HCT116 (cell line): ENCODE measurements around the gene LMBRD2. TPM values are rescaled to one million over a fixed set of nuclear protein-coding genes. Genes with fewer than 3 reads are reported as not detected.

Source experiments
- ATAC-seq: fragments of 200-7000 bp; cut with Tn5 transposase; 2 replicates; pipeline ENCODE4 v1.9.1; 2020; ENCODE audit warnings: mild to moderate bottlenecking, moderate library complexity
- BruUV-seq: library from RNA; stranded (reverse); fragments of 400-500 nt; replicated peaks from 2 replicates; lab custom pipeline; 2021; lab: Mats Ljungman, UMichigan
- CTCF ChIA-PET: fragments of 300-600 bp; sonication (Branson Sonifier 250); formaldehyde crosslinking; loops from one replicate; lab custom pipeline; 2021; ENCODE audit warnings: antibody characterized with exemption; lab: Charles Lee
- POLR2A ChIA-PET: fragments of 300-600, 350-600 bp; sonication (Branson Sonifier 250); formaldehyde crosslinking; loops from one replicate; lab custom pipeline; 2021; ENCODE audit warnings: antibody characterized with exemption; lab: Charles Lee
- RAD21 ChIA-PET, 2 experiments: fragments of 300-600 bp; sonication (Branson Sonifier 250); formaldehyde crosslinking; loops; one replicate each; lab custom pipeline; 2023; ENCODE audit warnings: low total read pairs in 2 of 2; ENCODE audit not compliant: uncharacterized antibody in 2 of 2, unreplicated experiment in 2 of 2, low non-redundant PET in 1 of 2; lab: Charles Lee
- DNase-seq: peaks from one replicate; pipeline ENCODE4 v3.0.0-alpha.2; 2010; ENCODE audit warnings: low read depth, low spot score
- H2AFZ ChIP-seq: fragments of 200-600 bp; shearing (Covaris generic), sonication (generic); 2 replicates; pipeline ENCODE4 v1.6.1; 2017; ENCODE audit warnings: low read depth, mixed run types, mixed read lengths, antibody characterized with exemption, low read length; ENCODE audit not compliant: poor library complexity, severe bottlenecking
- H3K27ac ChIP-seq: 2 replicates; pipeline ENCODE4 v1.5.1; 2012; ENCODE audit warnings: low read depth, low read length
- H3K27me3 ChIP-seq: fragments of 200-600 bp; sonication (generic); 2 replicates; pipeline ENCODE4 v1.6.1; 2016; ENCODE audit warnings: mixed run types, low read length, mixed read lengths; ENCODE audit not compliant: insufficient read depth
- H3K36me3 ChIP-seq, 2 experiments: fragments of 200-500 bp in 1 of 2; fragments of 200-600 bp in 1 of 2; sonication (Bioruptor generic) in 1 of 2; sonication (generic) in 1 of 2; 2 replicates each; pipeline versions ENCODE4 v1.5.1 to v1.6.1; 2014 to 2016; ENCODE audit warnings: low read length in 2 of 2, inconsistent platforms in 1 of 2, mixed read lengths in 1 of 2, mixed run types in 1 of 2; ENCODE audit not compliant: insufficient read depth in 2 of 2, control insufficient read depth in 1 of 2
- H3K4me1 ChIP-seq, 2 experiments: fragments of 200-600 bp in 1 of 2; sonication (generic) in 1 of 2; 2 replicates each; pipeline versions ENCODE4 v1.5.1 to v1.6.1; 2012 to 2017; ENCODE audit warnings: low read length in 2 of 2, inconsistent platforms in 1 of 2, mild to moderate bottlenecking in 1 of 2, mixed read lengths in 1 of 2, mixed run types in 1 of 2, moderate library complexity in 1 of 2; ENCODE audit not compliant: insufficient read depth in 2 of 2, control insufficient read depth in 1 of 2
- H3K4me2 ChIP-seq: fragments of 200-600 bp; sonication (generic); 2 replicates; pipeline ENCODE4 v1.6.1; 2017; ENCODE audit warnings: mixed run types, low read length, mixed read lengths
- H3K4me3 ChIP-seq, 2 experiments: fragments of 200-600 bp in 1 of 2; sonication (generic) in 1 of 2; replicated peaks in 1 of 2; 2 replicates each; pipeline ENCODE4 v1.5.1; 2011 to 2016; ENCODE audit warnings: low read length in 2 of 2, control low read depth in 1 of 2, low read depth in 1 of 2, mild to moderate bottlenecking in 1 of 2, mixed read lengths in 1 of 2, mixed run types in 1 of 2
- H3K79me2 ChIP-seq: fragments of 200-600 bp; sonication (generic); 2 replicates; pipeline ENCODE4 v1.6.1; 2017; ENCODE audit warnings: mild to moderate bottlenecking, mixed run types, low read length, moderate library complexity, mixed read lengths; ENCODE audit not compliant: insufficient read depth
- H3K9ac ChIP-seq: fragments of 200-600 bp; sonication (generic); 2 replicates; pipeline ENCODE4 v1.6.1; 2016; ENCODE audit warnings: low read length, mixed read lengths
- H3K9me2 ChIP-seq: fragments of 200-600 bp; sonication (generic), shearing (Covaris generic); 2 replicates; pipeline ENCODE4 v1.6.1; 2017; ENCODE audit warnings: mixed run types, mild to moderate bottlenecking, moderate library complexity; ENCODE audit not compliant: insufficient read depth
- H3K9me3 ChIP-seq, 2 experiments: fragments of 200-500 bp in 1 of 2; fragments of 200-600 bp in 1 of 2; sonication (Bioruptor generic) in 1 of 2; sonication (generic) in 1 of 2; 2 replicates each; pipeline ENCODE4 v1.6.1; 2014 to 2017; ENCODE audit warnings: low read length in 2 of 2, mixed read lengths in 2 of 2, inconsistent platforms in 1 of 2, low read depth in 1 of 2, mild to moderate bottlenecking in 1 of 2, mixed run types in 1 of 2, moderate library complexity in 1 of 2; ENCODE audit not compliant: control insufficient read depth in 1 of 2, insufficient read depth in 1 of 2
- H4K20me1 ChIP-seq: fragments of 200-600 bp; sonication (generic), shearing (Covaris generic); 2 replicates; pipeline ENCODE4 v1.6.1; 2017; ENCODE audit warnings: mixed run types, mild to moderate bottlenecking, moderate library complexity; ENCODE audit not compliant: insufficient read depth
- JUND ChIP-seq: IDR thresholded peaks from 2 replicates; pipeline ENCODE4 v1.6.1; 2012
- TCF7L2 ChIP-seq: IDR thresholded peaks from 2 replicates; pipeline ENCODE4 v1.7.0; 2011; ENCODE audit warnings: borderline replicate concordance, inconsistent platforms; ENCODE audit not compliant: insufficient read depth, insufficient read length; ENCODE audit errors: extremely low read depth
- YY1 ChIP-seq: IDR thresholded peaks from 2 replicates; pipeline ENCODE4 v1.6.1; 2011; ENCODE audit warnings: low read length, low read depth, moderate library complexity, mild to moderate bottlenecking; ENCODE audit not compliant: insufficient replicate concordance; ENCODE audit errors: extremely low read depth
- intact Hi-C: fragments of 100-400 bp; cut with micrococcal nuclease; formaldehyde crosslinking; loops from 2 replicates; pipeline ENCODE4 v1.10.0; 2022
- total RNA-seq: library from RNA; stranded (reverse); gene quantifications from one replicate; pipeline ENCODE4 v1.2.1, GENCODE V29; 2021; ENCODE audit not compliant: unreplicated experiment
- TF ChIP-seq, protein P1 (sequence below): IDR thresholded peaks from 2 replicates; pipeline ENCODE4 v1.6.1; 2012
- TF ChIP-seq, protein P2 (sequence below), 3 experiments: fragments of 200-600 bp in 1 of 3; sonication (generic) in 1 of 3; IDR thresholded peaks in 2 of 3; conservative IDR thresholded peaks in 1 of 3; 2 replicates each; pipeline ENCODE4 v1.5.1; 2012 to 2017; ENCODE audit warnings: low read depth in 2 of 3, low read length in 2 of 3, antibody characterized with exemption in 1 of 3, borderline replicate concordance in 1 of 3, control low read depth in 1 of 3, mild to moderate bottlenecking in 1 of 3, mixed read lengths in 1 of 3, mixed run types in 1 of 3, moderate library complexity in 1 of 3; ENCODE audit not compliant: insufficient read depth in 1 of 3
- TF ChIP-seq, protein P3 (sequence below): IDR thresholded peaks from 2 replicates; pipeline ENCODE4 v1.6.1; 2011; ENCODE audit warnings: mild to moderate bottlenecking, low read length, moderate library complexity; ENCODE audit not compliant: insufficient replicate concordance; ENCODE audit errors: extremely low read depth
- TF ChIP-seq, protein P4 (sequence below): IDR thresholded peaks from 2 replicates; pipeline ENCODE4 v1.6.1; 2012

LMBRD2 gene
- total RNA-seq, 1 experiment from 2014 or later: 1.1 TPM

GRCh38 chr5:36172599-36172998 lies 20.9 kb upstream of the LMBRD2 start:
- CTCF ChIA-PET: no interaction called here
- peaks cover 40 to 44% of the 10 kb centered on the region in 2 experiments for H3K36me3 ChIP-seq
- intact Hi-C loops: no loop called here

More at GRCh38 chr5:36172599-36172998, 20.9 kb upstream of the LMBRD2 start:
- Histone ChIP-seq H3K79me2 (no peaks in the 10 kb centered on the region), H3K9me2 (no peaks in the 10 kb centered on the region), H3K9ac (no peak overlapping the region), H3K4me2 (no peak overlapping the region), H2AFZ (no peak overlapping the region), H3K27me3 (no peaks in the 10 kb centered on the region), H3K9me3 (no peaks in the 10 kb centered on the region), H4K20me1 (no peaks in the 10 kb centered on the region), H3K27ac (no peak overlapping the region), H3K4me3 (no peak overlapping the region), H3K4me1 (no peaks in the 10 kb centered on the region)
- BruUV-seq: no TSS peak
- DNase-seq (no peak), ATAC-seq (no peak)
- ChIA-PET POLR2A (no interaction called here), RAD21 (no interaction called here)
- TF ChIP-seq, protein P1, sequence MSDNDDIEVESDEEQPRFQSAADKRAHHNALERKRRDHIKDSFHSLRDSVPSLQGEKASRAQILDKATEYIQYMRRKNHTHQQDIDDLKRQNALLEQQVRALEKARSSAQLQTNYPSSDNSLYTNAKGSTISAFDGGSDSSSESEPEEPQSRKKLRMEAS: no peak
- TF ChIP-seq, protein P2, sequence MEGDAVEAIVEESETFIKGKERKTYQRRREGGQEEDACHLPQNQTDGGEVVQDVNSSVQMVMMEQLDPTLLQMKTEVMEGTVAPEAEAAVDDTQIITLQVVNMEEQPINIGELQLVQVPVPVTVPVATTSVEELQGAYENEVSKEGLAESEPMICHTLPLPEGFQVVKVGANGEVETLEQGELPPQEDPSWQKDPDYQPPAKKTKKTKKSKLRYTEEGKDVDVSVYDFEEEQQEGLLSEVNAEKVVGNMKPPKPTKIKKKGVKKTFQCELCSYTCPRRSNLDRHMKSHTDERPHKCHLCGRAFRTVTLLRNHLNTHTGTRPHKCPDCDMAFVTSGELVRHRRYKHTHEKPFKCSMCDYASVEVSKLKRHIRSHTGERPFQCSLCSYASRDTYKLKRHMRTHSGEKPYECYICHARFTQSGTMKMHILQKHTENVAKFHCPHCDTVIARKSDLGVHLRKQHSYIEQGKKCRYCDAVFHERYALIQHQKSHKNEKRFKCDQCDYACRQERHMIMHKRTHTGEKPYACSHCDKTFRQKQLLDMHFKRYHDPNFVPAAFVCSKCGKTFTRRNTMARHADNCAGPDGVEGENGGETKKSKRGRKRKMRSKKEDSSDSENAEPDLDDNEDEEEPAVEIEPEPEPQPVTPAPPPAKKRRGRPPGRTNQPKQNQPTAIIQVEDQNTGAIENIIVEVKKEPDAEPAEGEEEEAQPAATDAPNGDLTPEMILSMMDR (IDR thresholded peaks at IDR 0.05 in 2 of 3, conservative IDR thresholded peaks at IDR 0.05 in 1 of 3; ENCODE audit: borderline replicate concordance in 1 of 3, insufficient read depth in 1 of 3, low read depth in 2 of 3, low read length in 2 of 3): no peak
- TF ChIP-seq, protein P3, sequence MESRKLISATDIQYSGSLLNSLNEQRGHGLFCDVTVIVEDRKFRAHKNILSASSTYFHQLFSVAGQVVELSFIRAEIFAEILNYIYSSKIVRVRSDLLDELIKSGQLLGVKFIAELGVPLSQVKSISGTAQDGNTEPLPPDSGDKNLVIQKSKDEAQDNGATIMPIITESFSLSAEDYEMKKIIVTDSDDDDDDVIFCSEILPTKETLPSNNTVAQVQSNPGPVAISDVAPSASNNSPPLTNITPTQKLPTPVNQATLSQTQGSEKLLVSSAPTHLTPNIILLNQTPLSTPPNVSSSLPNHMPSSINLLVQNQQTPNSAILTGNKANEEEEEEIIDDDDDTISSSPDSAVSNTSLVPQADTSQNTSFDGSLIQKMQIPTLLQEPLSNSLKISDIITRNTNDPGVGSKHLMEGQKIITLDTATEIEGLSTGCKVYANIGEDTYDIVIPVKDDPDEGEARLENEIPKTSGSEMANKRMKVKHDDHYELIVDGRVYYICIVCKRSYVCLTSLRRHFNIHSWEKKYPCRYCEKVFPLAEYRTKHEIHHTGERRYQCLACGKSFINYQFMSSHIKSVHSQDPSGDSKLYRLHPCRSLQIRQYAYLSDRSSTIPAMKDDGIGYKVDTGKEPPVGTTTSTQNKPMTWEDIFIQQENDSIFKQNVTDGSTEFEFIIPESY: no peak
- no peak for TF ChIP-seq JUND
- no peak for TF ChIP-seq TCF7L2
- TF ChIP-seq, protein P4, sequence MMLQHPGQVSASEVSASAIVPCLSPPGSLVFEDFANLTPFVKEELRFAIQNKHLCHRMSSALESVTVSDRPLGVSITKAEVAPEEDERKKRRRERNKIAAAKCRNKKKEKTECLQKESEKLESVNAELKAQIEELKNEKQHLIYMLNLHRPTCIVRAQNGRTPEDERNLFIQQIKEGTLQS: no peak
- no peak for TF ChIP-seq YY1
